ENCODE data around the gene CDK14. TPM values are rescaled to one million over a fixed set of nuclear protein-coding genes. Genes with fewer than 3 reads are reported as not detected.

CDK14 gene
- polyA plus RNA-seq, 1 donor from 2014 or later = 25.1 TPM

- H3K9me3 ChIP-seq (ENCODE audit: low read length) = no peaks in the 10 kb centered on the region
- TF ChIP-seq REST (IDR thresholded peaks at IDR 0.05; ENCODE audit: borderline replicate concordance) (no peak), EZH2 (IDR thresholded peaks at IDR 0.05; ENCODE audit: borderline replicate concordance, insufficient read depth, low read length, poor library complexity, severe bottlenecking) (no peak), EP300 (conservative IDR thresholded peaks at IDR 0.05; ENCODE audit: poor library complexity, severe bottlenecking) (no peak), RAD21 (conservative IDR thresholded peaks at IDR 0.05) (no peak), POLR2AphosphoS5 (IDR thresholded peaks at IDR 0.05) (no peak), MXI1 (conservative IDR thresholded peaks at IDR 0.05; ENCODE audit: poor library complexity, severe bottlenecking) (no peak), TAF1 (IDR thresholded peaks at IDR 0.05; ENCODE audit: low read depth) (no peak), CTCF (IDR thresholded peaks at IDR 0.05; ENCODE audit: poor library complexity, severe bottlenecking) (no peak), SMC3 (conservative IDR thresholded peaks at IDR 0.05; ENCODE audit: poor library complexity) (no peak)
- H4K20me1 ChIP-seq (ENCODE audit: insufficient read depth) = no peaks in the 10 kb centered on the region
- H3K9me2 ChIP-seq (ENCODE audit: insufficient read depth, low read length) = no peaks in the 10 kb centered on the region
- no peak overlapping the region for H2AFZ ChIP-seq (ENCODE audit: low read depth, low read length)
- H3K27ac ChIP-seq (ENCODE audit: low read length) = no peak overlapping the region
- H3K27me3 ChIP-seq (ENCODE audit: insufficient read depth, low read depth, low read length) = no peaks in the 10 kb centered on the region
- no peaks in the 10 kb centered on the region for H3F3A ChIP-seq (ENCODE audit: insufficient read depth, low read length, poor library complexity, severe bottlenecking)
- no peaks in the 10 kb centered on the region for H3K36me3 ChIP-seq (ENCODE audit: insufficient read depth, low read length)
- H3K79me2 ChIP-seq (replicated peaks; ENCODE audit: insufficient read depth, low read length) = no peaks in the 10 kb centered on the region
- H3K4me3 ChIP-seq (ENCODE audit: low read length) = no peak overlapping the region
- no peak overlapping the region for H3K9ac ChIP-seq (ENCODE audit: low read length)
- H3K4me2 ChIP-seq (ENCODE audit: low read length) = no peak overlapping the region
Observed at GRCh38 chr7:90738249-90738648, 142.1 kb downstream of the CDK14 start.

- H3K4me3 ChIP-seq (ENCODE audit: low read length) = no peak overlapping the region
- no peak overlapping the region for H3K4me2 ChIP-seq (ENCODE audit: low read length)
- H3K79me2 ChIP-seq (replicated peaks; ENCODE audit: insufficient read depth, low read length) = no peaks in the 10 kb centered on the region
- no peaks in the 10 kb centered on the region for H3K27me3 ChIP-seq (ENCODE audit: insufficient read depth, low read depth, low read length)
- no peak overlapping the region for H2AFZ ChIP-seq (ENCODE audit: low read depth, low read length)
- no peak overlapping the region for H3K27ac ChIP-seq (ENCODE audit: low read length)
- H4K20me1 ChIP-seq (ENCODE audit: insufficient read depth) = no peaks in the 10 kb centered on the region
- H3K9me3 ChIP-seq (ENCODE audit: low read length) = no peaks in the 10 kb centered on the region
- no peak overlapping the region for H3K9ac ChIP-seq (ENCODE audit: low read length)
- TF ChIP-seq EP300 (conservative IDR thresholded peaks at IDR 0.05; ENCODE audit: poor library complexity, severe bottlenecking) = no peak
- TF ChIP-seq SMC3 (conservative IDR thresholded peaks at IDR 0.05; ENCODE audit: poor library complexity) = no peak
- no peak for TF ChIP-seq TAF1 (IDR thresholded peaks at IDR 0.05; ENCODE audit: low read depth)
- no peak for TF ChIP-seq MXI1 (conservative IDR thresholded peaks at IDR 0.05; ENCODE audit: poor library complexity, severe bottlenecking)
- TF ChIP-seq RAD21 (conservative IDR thresholded peaks at IDR 0.05) = no peak
- TF ChIP-seq EZH2 (IDR thresholded peaks at IDR 0.05; ENCODE audit: borderline replicate concordance, insufficient read depth, low read length, poor library complexity, severe bottlenecking) = no peak
- TF ChIP-seq CTCF (IDR thresholded peaks at IDR 0.05; ENCODE audit: poor library complexity, severe bottlenecking) = no peak
- no peak for TF ChIP-seq REST (IDR thresholded peaks at IDR 0.05; ENCODE audit: borderline replicate concordance)
- no peak for TF ChIP-seq POLR2AphosphoS5 (IDR thresholded peaks at IDR 0.05)
- no peaks in the 10 kb centered on the region for H3K9me2 ChIP-seq (ENCODE audit: insufficient read depth, low read length)
- no peaks in the 10 kb centered on the region for H3K36me3 ChIP-seq (ENCODE audit: insufficient read depth, low read length)
- H3F3A ChIP-seq (ENCODE audit: insufficient read depth, low read length, poor library complexity, severe bottlenecking) = no peaks in the 10 kb centered on the region
Observed at GRCh38 chr7:90739716-90740115, 143.6 kb downstream of the CDK14 start.
